Measurements from ENCODE around the gene PLA2G7. TPM values are rescaled to one million over a fixed set of nuclear protein-coding genes. Genes with fewer than 3 reads are reported as not detected.

Gene PLA2G7
- polyA plus RNA-seq, 1 donor (not counting 4 experiments of a cell fraction or from before 2014, with no cell fraction given) = 4.8 TPM

- Histone ChIP-seq H2AFZ (ENCODE audit: control insufficient read depth, low read length) (no peak overlapping the region), H3K4me1 (ENCODE audit: control insufficient read depth, extremely low read depth, insufficient read depth, low read length) (peaks cover 5% of the 10 kb centered on the region), H3K4me3 (ENCODE audit: control insufficient read depth in 2 of 3, extremely low read depth in 1 of 3, insufficient read depth in 2 of 3, low read depth in 1 of 3, low read length in 3 of 3) (no peak overlapping the region), H3K36me3 (ENCODE audit: control insufficient read depth in 2 of 2, extremely low read depth in 1 of 2, insufficient read depth in 2 of 2, low read length in 2 of 2) (no peaks in the 10 kb centered on the region), H4K20me1 (ENCODE audit: control insufficient read depth, extremely low read depth, insufficient read depth, low read length) (no peaks in the 10 kb centered on the region), H3K79me2 (ENCODE audit: control insufficient read depth, insufficient read depth, low read length) (no peaks in the 10 kb centered on the region), H3K9ac (ENCODE audit: control insufficient read depth, extremely low read depth, insufficient read depth, low read length) (no peak overlapping the region), H3K4me2 (ENCODE audit: control insufficient read depth, extremely low read depth, insufficient read depth, low read depth, low read length) (peak overlapping the region; percentile 6), H3K9me3 (ENCODE audit: control insufficient read depth, low read depth, low read length) (no peaks in the 10 kb centered on the region), H3K27ac (ENCODE audit: control insufficient read depth, insufficient read depth, low read length) (no peak overlapping the region), H3K9me1 (ENCODE audit: control insufficient read depth, extremely low read depth, insufficient read depth, low read length) (no peaks in the 10 kb centered on the region), H3K27me3 (ENCODE audit: control insufficient read depth, extremely low read depth, insufficient read depth, low read length) (no peaks in the 10 kb centered on the region)
- DNase-seq (ENCODE audit: low read depth, low spot score) = peak; percentile 52
- no peak for TF ChIP-seq CTCF (optimal IDR thresholded peaks at IDR 0.05 in 1 of 3, IDR thresholded peaks at IDR 0.05 in 1 of 3, conservative IDR thresholded peaks at IDR 0.05 in 1 of 3; ENCODE audit: extremely low read depth in 1 of 3, insufficient read depth in 2 of 3, low read length in 3 of 3)
- no peak for TF ChIP-seq EZH2 (IDR thresholded peaks at IDR 0.05; ENCODE audit: low read length)
- dilution Hi-C loops (cut with MboI; ENCODE audit: extremely low pct_ligation_motif_present, low sequenced_read_pairs) = no loop called here
- peak; percentile 81 for FAIRE-seq
Observed at GRCh38 chr6:46684771-46685170, 50.4 kb downstream of the PLA2G7 start.

- Histone ChIP-seq H3K27ac (ENCODE audit: control insufficient read depth, insufficient read depth, low read length) (no peak overlapping the region), H3K9me3 (ENCODE audit: control insufficient read depth, low read depth, low read length) (no peaks in the 10 kb centered on the region), H3K4me3 (ENCODE audit: control insufficient read depth in 2 of 3, extremely low read depth in 1 of 3, insufficient read depth in 2 of 3, low read depth in 1 of 3, low read length in 3 of 3) (no peak overlapping the region), H3K9ac (ENCODE audit: control insufficient read depth, extremely low read depth, insufficient read depth, low read length) (no peak overlapping the region), H4K20me1 (ENCODE audit: control insufficient read depth, extremely low read depth, insufficient read depth, low read length) (no peaks in the 10 kb centered on the region), H3K4me2 (ENCODE audit: control insufficient read depth, extremely low read depth, insufficient read depth, low read depth, low read length) (no peak overlapping the region), H3K4me1 (ENCODE audit: control insufficient read depth, extremely low read depth, insufficient read depth, low read length) (no peaks in the 10 kb centered on the region), H2AFZ (ENCODE audit: control insufficient read depth, low read length) (no peak overlapping the region), H3K36me3 (ENCODE audit: control insufficient read depth in 2 of 2, extremely low read depth in 1 of 2, insufficient read depth in 2 of 2, low read length in 2 of 2) (no peaks in the 10 kb centered on the region), H3K79me2 (ENCODE audit: control insufficient read depth, insufficient read depth, low read length) (no peaks in the 10 kb centered on the region), H3K27me3 (ENCODE audit: control insufficient read depth, extremely low read depth, insufficient read depth, low read length) (no peaks in the 10 kb centered on the region), H3K9me1 (ENCODE audit: control insufficient read depth, extremely low read depth, insufficient read depth, low read length) (no peaks in the 10 kb centered on the region)
- DNase-seq (ENCODE audit: low read depth, low spot score) = no peak
- TF ChIP-seq EZH2 (IDR thresholded peaks at IDR 0.05; ENCODE audit: low read length) (no peak), CTCF (optimal IDR thresholded peaks at IDR 0.05 in 1 of 3, IDR thresholded peaks at IDR 0.05 in 1 of 3, conservative IDR thresholded peaks at IDR 0.05 in 1 of 3; ENCODE audit: extremely low read depth in 1 of 3, insufficient read depth in 2 of 3, low read length in 3 of 3) (peak; percentile 18 to 50 (median 34))
- no peak for FAIRE-seq
- dilution Hi-C loops (cut with MboI; ENCODE audit: extremely low pct_ligation_motif_present, low sequenced_read_pairs) = no loop called here
Observed at GRCh38 chr6:46677314-46677654, 57.9 kb downstream of the PLA2G7 start.

Measured in keratinocyte (primary cell).